ENCODE data around the gene SECISBP2L.
A peak's percentile ranks its signal among the peaks of the same experiment; 100 is the strongest.

SECISBP2L gene

DNA sequence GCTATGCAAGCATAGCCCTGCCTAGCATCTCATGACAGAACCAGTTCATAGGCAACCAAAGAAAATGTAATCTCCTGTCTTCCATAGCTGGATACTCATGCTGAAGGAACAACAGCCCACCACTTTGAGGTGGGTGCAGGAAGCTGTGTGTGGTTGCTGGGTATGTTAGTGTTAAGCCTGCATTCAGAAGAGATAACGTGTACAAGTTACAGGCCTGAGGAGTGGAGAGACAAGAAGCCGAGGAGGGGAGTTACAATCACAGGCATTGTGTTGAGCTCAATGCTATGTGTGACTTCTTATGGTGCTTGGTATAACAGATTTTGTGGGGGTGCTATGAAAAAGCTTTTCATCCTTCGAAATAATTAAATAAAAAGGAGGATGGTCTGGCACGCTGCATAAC lies 42.8 kb upstream of the SECISBP2L start:
- Histone ChIP-seq H3K27me3 (ENCODE audit: control insufficient read depth in 3 of 3, insufficient read depth in 3 of 3, low read depth in 1 of 3, low read length in 3 of 3) (no peaks in the 10 kb centered on the region), H3K36me3 (replicated peaks in 1 of 2; ENCODE audit: control insufficient read depth in 2 of 2, insufficient read depth in 2 of 2, low read length in 2 of 2) (no peaks in the 10 kb centered on the region), H2BK5ac (ENCODE audit: low read length) (no peak overlapping the region), H3K9me3 (replicated peaks in 1 of 2; ENCODE audit: control insufficient read depth in 2 of 2, insufficient read depth in 1 of 2, low read depth in 1 of 2, low read length in 2 of 2) (no peaks in the 10 kb centered on the region), H3K23ac (ENCODE audit: low read depth, low read length, poor library complexity) (no peak overlapping the region), H3K18ac (ENCODE audit: low read length) (no peak overlapping the region), H2BK120ac (ENCODE audit: low read depth, low read length) (no peak overlapping the region), H3K4me3 (ENCODE audit: low read length in 2 of 2) (no peak overlapping the region), H3K4ac (ENCODE audit: low read length) (no peak overlapping the region), H3K27ac (replicated peaks; ENCODE audit: low read length) (no peak overlapping the region), H3K4me2 (ENCODE audit: insufficient read depth, low read length, poor library complexity, severe bottlenecking) (no peak overlapping the region), H2AFZ (ENCODE audit: low read length) (peak overlapping the region; percentile 1), H4K91ac (ENCODE audit: low read depth, low read length, poor library complexity) (no peak overlapping the region), H4K8ac (ENCODE audit: low read depth, low read length) (no peak overlapping the region), H2BK15ac (ENCODE audit: low read length) (no peak overlapping the region), H3K9ac (ENCODE audit: low read depth, low read length, poor library complexity) (no peak overlapping the region), H3K79me1 (ENCODE audit: low read depth, low read length) (no peaks in the 10 kb centered on the region), H3K4me1 (ENCODE audit: control insufficient read depth in 2 of 2, insufficient read depth in 1 of 2, low read depth in 1 of 2, low read length in 2 of 2) (peaks cover 0 to 3% of the 10 kb centered on the region in 2 donors), H2AK5ac (ENCODE audit: low read depth, low read length) (no peak overlapping the region), H3K14ac (ENCODE audit: low read length) (no peak overlapping the region), H2BK12ac (ENCODE audit: low read length) (no peak overlapping the region)
- WGBS, 2 donors (ENCODE audit: extremely low coverage in 2 of 2, insufficient read length in 2 of 2, insufficient replicate concordance in 1 of 2): no CpG with 5 or more reads among the region's 4 CpGs
- DNase-seq (ENCODE audit: low spot score): no peak

DNA sequence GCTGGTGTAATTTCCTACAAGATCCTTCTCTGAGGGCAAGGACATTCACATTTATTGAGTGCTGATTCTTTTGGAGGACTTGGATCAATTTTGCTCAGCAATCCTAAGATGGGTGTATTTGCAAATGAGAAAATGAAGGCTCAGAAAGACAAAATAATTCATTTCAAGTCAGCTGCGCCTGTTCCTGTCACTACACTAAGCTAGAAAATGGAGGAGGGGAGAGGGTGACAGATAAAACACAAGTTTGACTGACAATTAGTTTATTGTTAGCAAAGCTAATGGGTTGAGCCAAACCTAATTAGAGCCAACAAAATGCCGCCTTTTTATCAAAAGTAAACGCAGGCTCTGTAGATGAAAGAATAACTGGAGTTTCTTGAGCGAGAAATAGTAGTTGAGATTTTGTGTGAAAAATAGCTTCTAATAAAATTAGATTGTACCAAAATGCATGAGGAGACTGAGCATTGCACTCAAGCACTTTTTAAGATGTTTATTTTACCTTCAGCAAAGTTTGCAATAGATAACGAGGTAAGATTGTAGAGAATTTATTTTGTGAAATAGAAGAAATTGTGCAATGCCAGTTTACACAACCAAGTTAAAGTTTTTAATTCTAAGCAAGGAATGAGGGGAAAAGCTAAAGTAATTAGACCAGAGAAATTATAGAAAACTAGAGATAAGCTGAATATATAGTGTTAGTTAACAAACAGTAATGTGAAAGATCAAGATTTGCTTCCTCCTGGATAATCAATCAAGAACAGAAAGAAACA lies 39.6 kb upstream of the SECISBP2L start:
- H4K8ac ChIP-seq (ENCODE audit: low read depth, low read length): no peak overlapping the region
- peak overlapping the region; percentile 36 for H2AFZ ChIP-seq (ENCODE audit: low read length)
- H3K4me2 ChIP-seq (ENCODE audit: insufficient read depth, low read length, poor library complexity, severe bottlenecking): no peak overlapping the region
- H3K18ac ChIP-seq (ENCODE audit: low read length): no peak overlapping the region
- H3K4ac ChIP-seq (ENCODE audit: low read length): no peak overlapping the region
- H3K36me3 ChIP-seq (replicated peaks in 1 of 2; ENCODE audit: control insufficient read depth in 2 of 2, insufficient read depth in 2 of 2, low read length in 2 of 2): no peaks in the 10 kb centered on the region
- H4K91ac ChIP-seq (ENCODE audit: low read depth, low read length, poor library complexity): no peak overlapping the region
- H2BK5ac ChIP-seq (ENCODE audit: low read length): no peak overlapping the region
- H3K79me1 ChIP-seq (ENCODE audit: low read depth, low read length): no peaks in the 10 kb centered on the region
- H2AK5ac ChIP-seq (ENCODE audit: low read depth, low read length): no peak overlapping the region
- H3K9ac ChIP-seq (ENCODE audit: low read depth, low read length, poor library complexity): no peak overlapping the region
- DNase-seq (ENCODE audit: low spot score): no peak
- no peak overlapping the region for H3K27ac ChIP-seq (replicated peaks; ENCODE audit: low read length)
- WGBS, 2 donors (ENCODE audit: extremely low coverage in 2 of 2, insufficient read length in 2 of 2, insufficient replicate concordance in 1 of 2): 100% methylated on average over 1 of the region's 5 CpGs; no CpG with 5 or more reads in 1 of the 2 donors
- no peak overlapping the region for H3K14ac ChIP-seq (ENCODE audit: low read length)
- no peak overlapping the region for H3K23ac ChIP-seq (ENCODE audit: low read depth, low read length, poor library complexity)
- H3K9me3 ChIP-seq (replicated peaks in 1 of 2; ENCODE audit: control insufficient read depth in 2 of 2, insufficient read depth in 1 of 2, low read depth in 1 of 2, low read length in 2 of 2): no peaks in the 10 kb centered on the region
- H2BK15ac ChIP-seq (ENCODE audit: low read length): no peak overlapping the region
- peaks cover 0 to 3% of the 10 kb centered on the region in 2 donors for H3K4me1 ChIP-seq (ENCODE audit: control insufficient read depth in 2 of 2, insufficient read depth in 1 of 2, low read depth in 1 of 2, low read length in 2 of 2)
- no peak overlapping the region for H3K4me3 ChIP-seq (ENCODE audit: low read length in 2 of 2)
- no peaks in the 10 kb centered on the region for H3K27me3 ChIP-seq (ENCODE audit: control insufficient read depth in 3 of 3, insufficient read depth in 3 of 3, low read depth in 1 of 3, low read length in 3 of 3)
- no peak overlapping the region for H2BK120ac ChIP-seq (ENCODE audit: low read depth, low read length)
- H2BK12ac ChIP-seq (ENCODE audit: low read length): no peak overlapping the region

DNA sequence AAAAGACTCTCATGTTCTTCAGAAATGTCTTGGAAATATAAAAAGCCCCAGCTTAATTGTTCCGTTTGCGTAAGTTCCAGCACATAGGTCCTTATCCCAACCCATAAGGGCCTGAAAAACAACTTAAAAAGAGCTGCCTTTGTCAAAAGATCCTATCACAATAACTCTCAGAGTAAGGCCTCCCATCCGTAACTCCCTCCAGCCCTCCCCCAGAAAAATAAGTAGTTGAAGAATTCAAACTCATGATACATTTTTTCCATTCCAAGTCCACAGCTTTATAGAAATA lies 38.0 kb upstream of the SECISBP2L start:
- Histone ChIP-seq H3K27ac (replicated peaks; ENCODE audit: low read length) (no peak overlapping the region), H3K79me1 (ENCODE audit: low read depth, low read length) (no peaks in the 10 kb centered on the region)
- no CpG with 5 or more reads among the region's 3 CpGs for WGBS, 2 donors (ENCODE audit: extremely low coverage in 2 of 2, insufficient read length in 2 of 2, insufficient replicate concordance in 1 of 2)

GRCh38 chr15:49083401-49084284 lies 37.4 kb upstream of the SECISBP2L start:
- Histone ChIP-seq H2BK12ac (ENCODE audit: low read length) (no peak overlapping the region), H3K4ac (ENCODE audit: low read length) (no peak overlapping the region), H3K27ac (replicated peaks; ENCODE audit: low read length) (no peak overlapping the region), H3K4me2 (ENCODE audit: insufficient read depth, low read length, poor library complexity, severe bottlenecking) (no peak overlapping the region), H4K8ac (ENCODE audit: low read depth, low read length) (no peak overlapping the region), H3K14ac (ENCODE audit: low read length) (no peak overlapping the region), H3K27me3 (ENCODE audit: control insufficient read depth in 3 of 3, insufficient read depth in 3 of 3, low read depth in 1 of 3, low read length in 3 of 3) (no peaks in the 10 kb centered on the region), H2BK120ac (ENCODE audit: low read depth, low read length) (no peak overlapping the region), H3K18ac (ENCODE audit: low read length) (no peak overlapping the region), H3K79me1 (ENCODE audit: low read depth, low read length) (no peaks in the 10 kb centered on the region), H2BK15ac (ENCODE audit: low read length) (no peak overlapping the region), H2AFZ (ENCODE audit: low read length) (no peak overlapping the region), H3K4me1 (ENCODE audit: control insufficient read depth in 2 of 2, insufficient read depth in 1 of 2, low read depth in 1 of 2, low read length in 2 of 2) (peaks cover 0 to 3% of the 10 kb centered on the region in 2 donors), H3K9me3 (replicated peaks in 1 of 2; ENCODE audit: control insufficient read depth in 2 of 2, insufficient read depth in 1 of 2, low read depth in 1 of 2, low read length in 2 of 2) (no peaks in the 10 kb centered on the region), H3K9ac (ENCODE audit: low read depth, low read length, poor library complexity) (no peak overlapping the region), H3K36me3 (replicated peaks in 1 of 2; ENCODE audit: control insufficient read depth in 2 of 2, insufficient read depth in 2 of 2, low read length in 2 of 2) (no peaks in the 10 kb centered on the region), H4K91ac (ENCODE audit: low read depth, low read length, poor library complexity) (no peak overlapping the region), H3K4me3 (ENCODE audit: low read length in 2 of 2) (no peak overlapping the region), H2BK5ac (ENCODE audit: low read length) (no peak overlapping the region), H2AK5ac (ENCODE audit: low read depth, low read length) (no peak overlapping the region), H3K23ac (ENCODE audit: low read depth, low read length, poor library complexity) (no peak overlapping the region)
- DNase-seq (ENCODE audit: low spot score): no peak
- WGBS, 2 donors (ENCODE audit: extremely low coverage in 2 of 2, insufficient read length in 2 of 2, insufficient replicate concordance in 1 of 2): no CpG with 5 or more reads among the region's 5 CpGs

More for the DNA sequence above, 38.0 kb upstream of the SECISBP2L start:
- no peak overlapping the region for H3K18ac ChIP-seq (ENCODE audit: low read length)
- no peak overlapping the region for H3K4me2 ChIP-seq (ENCODE audit: insufficient read depth, low read length, poor library complexity, severe bottlenecking)
- no peak overlapping the region for H2AFZ ChIP-seq (ENCODE audit: low read length)
- no peak overlapping the region for H4K8ac ChIP-seq (ENCODE audit: low read depth, low read length)
- H3K14ac ChIP-seq (ENCODE audit: low read length): no peak overlapping the region
- no peak overlapping the region for H4K91ac ChIP-seq (ENCODE audit: low read depth, low read length, poor library complexity)
- no peak overlapping the region for H3K4me3 ChIP-seq (ENCODE audit: low read length in 2 of 2)
- no peak overlapping the region for H3K4ac ChIP-seq (ENCODE audit: low read length)
- no peak overlapping the region for H2BK12ac ChIP-seq (ENCODE audit: low read length)
- DNase-seq (ENCODE audit: low spot score): no peak
- H3K4me1 ChIP-seq (ENCODE audit: control insufficient read depth in 2 of 2, insufficient read depth in 1 of 2, low read depth in 1 of 2, low read length in 2 of 2): peaks cover 0 to 3% of the 10 kb centered on the region in 2 donors
- no peaks in the 10 kb centered on the region for H3K9me3 ChIP-seq (replicated peaks in 1 of 2; ENCODE audit: control insufficient read depth in 2 of 2, insufficient read depth in 1 of 2, low read depth in 1 of 2, low read length in 2 of 2)
- no peak overlapping the region for H3K23ac ChIP-seq (ENCODE audit: low read depth, low read length, poor library complexity)
- no peaks in the 10 kb centered on the region for H3K27me3 ChIP-seq (ENCODE audit: control insufficient read depth in 3 of 3, insufficient read depth in 3 of 3, low read depth in 1 of 3, low read length in 3 of 3)
- H2BK15ac ChIP-seq (ENCODE audit: low read length): no peak overlapping the region
- H2AK5ac ChIP-seq (ENCODE audit: low read depth, low read length): no peak overlapping the region
- H3K9ac ChIP-seq (ENCODE audit: low read depth, low read length, poor library complexity): no peak overlapping the region
- H3K36me3 ChIP-seq (replicated peaks in 1 of 2; ENCODE audit: control insufficient read depth in 2 of 2, insufficient read depth in 2 of 2, low read length in 2 of 2): no peaks in the 10 kb centered on the region
- H2BK5ac ChIP-seq (ENCODE audit: low read length): no peak overlapping the region
- H2BK120ac ChIP-seq (ENCODE audit: low read depth, low read length): no peak overlapping the region
